GM06990 (cell line): ENCODE measurements around the gene ARHGEF10L.

Experiments
- DNase-seq: peaks from one replicate; pipeline ENCODE4 v3.0.0-alpha.2; 2011; ENCODE audit not compliant: insufficient read length; ENCODE audit errors: extremely low read depth
- H3K27me3 ChIP-seq: replicated peaks from 2 replicates; pipeline ENCODE4 v1.6.0; 2011; ENCODE audit warnings: low read length; ENCODE audit not compliant: control insufficient read depth, insufficient read depth
- H3K36me3 ChIP-seq: 2 replicates; pipeline ENCODE4 v1.5.1; 2011; ENCODE audit warnings: low read length; ENCODE audit not compliant: control insufficient read depth, insufficient read depth
- H3K4me3 ChIP-seq: replicated peaks from 2 replicates; pipeline ENCODE4 v1.5.1; 2011; ENCODE audit warnings: low read depth, mild to moderate bottlenecking, control low read depth, low read length
- TF ChIP-seq, protein P1 (sequence below): IDR thresholded peaks from 2 replicates; pipeline ENCODE4 v1.5.1; 2011; ENCODE audit warnings: low read length, control low read depth, mild to moderate bottlenecking, inconsistent platforms; ENCODE audit not compliant: insufficient read depth, poor library complexity, severe bottlenecking

ARHGEF10L gene

DNA sequence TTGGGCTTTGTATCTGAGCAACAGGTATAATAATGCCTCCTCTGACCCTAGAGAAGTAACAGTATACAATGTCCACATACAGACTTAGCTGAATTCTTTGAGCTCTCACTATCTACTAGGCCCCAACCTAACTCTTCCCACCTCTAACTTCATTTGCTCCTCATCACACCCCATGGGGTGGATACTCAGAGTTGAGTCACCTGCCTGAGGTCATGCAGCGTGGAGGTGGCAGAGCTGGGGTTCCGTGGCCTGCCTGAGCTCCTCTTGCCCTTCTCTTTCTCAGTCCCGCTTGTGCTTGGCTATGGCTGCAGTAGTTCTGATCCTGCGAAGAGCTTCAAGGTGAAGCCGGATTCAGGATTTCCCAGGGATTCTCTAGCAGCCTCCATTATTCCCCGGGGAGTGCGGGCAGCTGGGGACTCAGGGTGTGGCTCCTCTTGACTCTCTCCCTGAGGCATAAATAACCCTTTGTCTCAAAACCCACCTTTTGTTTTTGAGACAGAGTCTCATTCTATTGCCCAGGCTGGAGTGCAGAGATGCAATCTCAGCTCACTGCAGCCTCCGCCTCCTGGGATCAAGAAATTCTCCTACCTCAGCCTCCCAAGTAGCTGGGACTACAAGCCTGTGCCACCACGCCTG, 185.7 kb downstream of the ARHGEF10L start:
- H3K27me3 ChIP-seq = no peaks in the 10 kb centered on the region
- TF ChIP-seq, protein P1, sequence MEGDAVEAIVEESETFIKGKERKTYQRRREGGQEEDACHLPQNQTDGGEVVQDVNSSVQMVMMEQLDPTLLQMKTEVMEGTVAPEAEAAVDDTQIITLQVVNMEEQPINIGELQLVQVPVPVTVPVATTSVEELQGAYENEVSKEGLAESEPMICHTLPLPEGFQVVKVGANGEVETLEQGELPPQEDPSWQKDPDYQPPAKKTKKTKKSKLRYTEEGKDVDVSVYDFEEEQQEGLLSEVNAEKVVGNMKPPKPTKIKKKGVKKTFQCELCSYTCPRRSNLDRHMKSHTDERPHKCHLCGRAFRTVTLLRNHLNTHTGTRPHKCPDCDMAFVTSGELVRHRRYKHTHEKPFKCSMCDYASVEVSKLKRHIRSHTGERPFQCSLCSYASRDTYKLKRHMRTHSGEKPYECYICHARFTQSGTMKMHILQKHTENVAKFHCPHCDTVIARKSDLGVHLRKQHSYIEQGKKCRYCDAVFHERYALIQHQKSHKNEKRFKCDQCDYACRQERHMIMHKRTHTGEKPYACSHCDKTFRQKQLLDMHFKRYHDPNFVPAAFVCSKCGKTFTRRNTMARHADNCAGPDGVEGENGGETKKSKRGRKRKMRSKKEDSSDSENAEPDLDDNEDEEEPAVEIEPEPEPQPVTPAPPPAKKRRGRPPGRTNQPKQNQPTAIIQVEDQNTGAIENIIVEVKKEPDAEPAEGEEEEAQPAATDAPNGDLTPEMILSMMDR = no peak
- no peak for DNase-seq
- no peaks in the 10 kb centered on the region for H3K36me3 ChIP-seq
- no peak overlapping the region for H3K4me3 ChIP-seq

DNA sequence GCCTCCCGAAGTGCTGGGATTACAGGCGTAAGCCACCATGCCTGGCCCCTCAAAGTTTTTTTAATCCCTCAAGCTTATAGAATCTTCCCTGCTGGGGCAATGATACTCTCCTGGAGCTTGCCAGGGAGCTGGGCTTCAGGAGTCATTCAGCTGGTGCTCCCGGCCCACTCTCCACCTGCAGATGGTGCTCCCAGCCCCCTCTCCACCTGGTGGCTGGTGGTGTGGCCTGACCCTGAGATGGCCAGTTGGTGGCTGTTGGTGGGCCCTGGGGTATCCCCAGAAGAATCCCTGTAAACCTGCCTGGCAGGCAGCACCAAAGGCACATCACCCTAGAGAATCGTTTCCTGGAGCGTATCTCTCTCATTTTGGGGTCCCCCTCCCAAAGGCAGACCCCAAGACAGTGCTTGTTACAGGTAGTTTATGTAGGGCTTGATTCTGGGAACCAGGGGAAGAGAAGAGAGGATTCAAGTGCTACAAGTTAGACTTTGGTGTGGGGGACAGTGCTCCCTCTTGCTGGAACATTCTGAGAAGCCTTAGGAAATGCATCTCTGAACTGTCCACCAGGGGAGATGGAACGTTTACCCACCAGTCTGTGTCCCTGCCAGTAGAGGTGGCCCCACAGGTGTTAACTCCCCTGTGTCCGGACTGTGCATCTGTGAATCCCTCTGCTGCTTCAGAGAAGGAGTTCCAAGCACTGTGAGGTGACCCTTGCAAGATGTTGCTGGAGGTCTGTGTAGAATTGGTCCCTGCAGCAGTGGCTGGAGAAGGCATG, 186.5 kb downstream of the ARHGEF10L start:
- no peak for DNase-seq
- no peak overlapping the region for H3K4me3 ChIP-seq
- no peaks in the 10 kb centered on the region for H3K36me3 ChIP-seq
- TF ChIP-seq, protein P1 = no peak
- no peaks in the 10 kb centered on the region for H3K27me3 ChIP-seq

DNA sequence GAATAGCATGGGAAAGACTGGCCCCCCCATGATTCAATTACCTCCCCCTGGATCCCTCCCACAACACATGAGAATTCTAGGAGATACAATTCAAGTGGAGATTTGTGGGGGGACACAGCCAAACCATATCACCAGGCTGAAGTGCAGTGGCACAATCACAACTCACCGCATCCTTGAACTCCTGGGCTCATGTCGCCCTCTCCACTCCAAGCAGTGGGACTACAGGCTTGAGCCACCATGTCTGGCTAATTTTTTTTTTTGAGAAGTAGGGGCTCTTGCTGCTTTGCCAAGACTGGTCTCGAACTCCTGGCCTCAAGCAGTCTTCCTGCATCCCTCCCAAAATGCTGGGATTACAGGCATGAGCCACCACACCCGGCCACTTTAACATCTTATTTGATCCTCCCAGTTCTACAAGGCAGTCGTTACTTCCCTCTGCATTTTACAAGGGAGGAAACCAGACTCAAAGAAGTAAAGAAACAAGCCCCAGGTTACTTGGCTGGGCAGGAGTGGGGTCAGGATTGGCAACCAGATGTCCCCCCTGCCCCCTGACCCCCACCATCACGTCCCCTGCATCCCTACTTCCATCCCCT, 188.7 kb downstream of the ARHGEF10L start:
- no peak for DNase-seq

DNA sequence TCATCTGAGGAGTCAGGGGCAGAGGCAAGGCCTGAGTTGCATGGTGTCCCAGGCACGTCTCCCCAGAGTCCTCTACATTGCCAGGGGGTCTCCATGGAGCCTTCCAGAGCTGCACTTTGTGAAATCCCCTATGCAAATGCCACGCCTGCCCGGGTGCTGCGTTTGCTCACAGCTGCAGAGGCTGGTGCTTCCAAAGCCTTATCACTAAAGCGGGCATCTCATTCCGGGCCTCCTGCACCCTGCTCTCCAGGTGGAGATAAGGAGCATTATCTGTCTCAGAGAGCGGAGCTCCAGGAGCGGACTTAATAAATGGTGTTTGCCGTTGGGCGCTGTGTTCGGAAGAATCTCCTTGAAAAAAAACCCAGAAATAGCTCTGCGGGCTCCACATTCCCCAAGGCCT, 189.8 kb downstream of the ARHGEF10L start:
- Histone ChIP-seq H3K27me3 (no peaks in the 10 kb centered on the region), H3K36me3 (no peaks in the 10 kb centered on the region), H3K4me3 (no peak overlapping the region)
- TF ChIP-seq, protein P1 = no peak
- DNase-seq = no peak

More for the DNA sequence above, 188.7 kb downstream of the ARHGEF10L start:
- Histone ChIP-seq H3K36me3 (no peaks in the 10 kb centered on the region), H3K27me3 (no peaks in the 10 kb centered on the region), H3K4me3 (no peak overlapping the region)
- TF ChIP-seq, protein P1 = no peak

DNA sequence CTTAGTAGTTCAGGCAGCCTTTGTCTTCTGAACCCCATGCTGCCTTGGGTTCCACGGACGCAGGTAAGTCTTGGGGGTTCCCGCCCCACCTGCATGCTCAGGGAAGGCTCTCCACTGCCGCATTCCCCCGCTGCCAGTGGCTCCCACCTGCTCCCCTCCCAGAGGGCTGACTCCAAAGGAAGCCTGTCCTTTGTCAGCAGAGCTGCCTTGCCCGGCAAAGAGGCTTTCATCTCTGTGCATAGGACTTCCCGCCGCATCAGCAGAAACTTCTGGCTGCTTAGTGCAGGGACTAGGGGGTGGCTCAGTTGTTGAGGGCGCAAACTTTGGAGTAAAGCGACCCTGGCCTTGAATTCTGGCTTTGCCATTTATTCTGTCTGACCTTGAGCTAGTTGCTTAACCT, 190.4 kb downstream of the ARHGEF10L start:
- TF ChIP-seq, protein P1 = no peak
- DNase-seq = no peak
- H3K36me3 ChIP-seq = no peaks in the 10 kb centered on the region
- H3K27me3 ChIP-seq = no peaks in the 10 kb centered on the region
- H3K4me3 ChIP-seq = no peak overlapping the region
